PC-3 (cell line): ENCODE measurements around the gene NPSR1. TPM values are rescaled to one million over a fixed set of nuclear protein-coding genes. Genes with fewer than 3 reads are reported as not detected.

Experiments
- ATAC-seq: fragments of 200-7000 bp; cut with Tn5 transposase; 2 replicates; pipeline ENCODE4 v1.9.1; 2020; ENCODE audit warnings: mild to moderate bottlenecking, moderate library complexity
- BruUV-seq: library from RNA; stranded (reverse); fragments of 400-500 nt; replicated peaks from 2 replicates; lab custom pipeline; 2021; lab: Mats Ljungman, UMichigan
- CTCF ChIA-PET: fragments of 300-600 bp; sonication (Branson Sonifier 250); formaldehyde crosslinking; loops from one replicate; lab custom pipeline; 2022; ENCODE audit warnings: antibody characterized with exemption; lab: Charles Lee
- POLR2A ChIA-PET: fragments of 300-600 bp; sonication (Branson Sonifier 250); formaldehyde crosslinking; loops from one replicate; lab custom pipeline; 2022; ENCODE audit warnings: antibody characterized with exemption; ENCODE audit not compliant: unreplicated experiment; lab: Charles Lee
- DNase-seq: peaks from one replicate; pipeline ENCODE4 v3.0.0-alpha.2; 2015
- H2AFZ ChIP-seq: fragments of 300-600 bp; sonication (generic); 2 replicates; pipeline ENCODE4 v1.6.0; 2016; ENCODE audit warnings: antibody characterized with exemption, low read length
- H3F3A ChIP-seq: fragments of 300-600 bp; sonication (generic); one replicate; pipeline ENCODE4 v1.6.0; 2017; ENCODE audit warnings: antibody characterized with exemption, low read length, control low read depth, mild to moderate bottlenecking; ENCODE audit not compliant: unreplicated experiment
- H3K27ac ChIP-seq: fragments of 300-600 bp; sonication (generic); 2 replicates; pipeline ENCODE4 v1.5.1; 2016; ENCODE audit warnings: mild to moderate bottlenecking, low read length
- H3K27me3 ChIP-seq: fragments of 300-600 bp; sonication (generic); 2 replicates; pipeline ENCODE4 v1.6.1; 2016; ENCODE audit warnings: low read length, mixed read lengths
- H3K36me3 ChIP-seq: fragments of 300-600 bp; sonication (generic); 2 replicates; pipeline ENCODE4 v1.6.1; 2016; ENCODE audit warnings: low read depth, mixed run types, low read length, mixed read lengths
- H3K4me1 ChIP-seq: fragments of 300-600 bp; sonication (generic); 2 replicates; pipeline ENCODE4 v1.5.1; 2016; ENCODE audit warnings: low read length; ENCODE audit not compliant: insufficient read depth
- H3K4me2 ChIP-seq: fragments of 300-600 bp; sonication (generic); 2 replicates; pipeline ENCODE4 v1.6.0; 2016; ENCODE audit warnings: low read length
- H3K4me3 ChIP-seq: fragments of 300-600 bp; sonication (generic); 2 replicates; pipeline ENCODE4 v1.5.1; 2016; ENCODE audit warnings: mild to moderate bottlenecking, low read length, mixed read lengths
- H3K79me2 ChIP-seq: fragments of 300-600 bp; sonication (generic); 2 replicates; pipeline ENCODE4 v1.6.1; 2017; ENCODE audit warnings: low read length, mixed read lengths
- H3K9ac ChIP-seq: fragments of 300-600 bp; sonication (generic); 2 replicates; pipeline ENCODE4 v1.6.0; 2016; ENCODE audit warnings: mild to moderate bottlenecking, low read length
- H3K9me2 ChIP-seq: fragments of 300-600 bp; sonication (generic); replicated peaks from 2 replicates; pipeline ENCODE4 v1.6.1; 2016; ENCODE audit warnings: mixed run types, low read length, mixed read lengths
- H3K9me3 ChIP-seq: fragments of 300-600 bp; sonication (generic); 2 replicates; pipeline ENCODE4 v1.6.1; 2016; ENCODE audit warnings: low read length, mixed read lengths
- H4K20me1 ChIP-seq: fragments of 300-600 bp; sonication (generic); 2 replicates; pipeline ENCODE4 v1.6.1; 2016; ENCODE audit warnings: low read length, mixed read lengths
- CTCF ChIP-seq: fragments of 300-600 bp; sonication (generic); conservative IDR thresholded peaks from 2 replicates; pipeline ENCODE4 v1.5.1; 2017; ENCODE audit warnings: antibody characterized with exemption, low read depth, mild to moderate bottlenecking, low read length
- EZH2 ChIP-seq: fragments of 300-600 bp; sonication (generic); IDR thresholded peaks from one replicate; pipeline ENCODE4 v1.6.1; 2017; ENCODE audit warnings: antibody characterized with exemption, mild to moderate bottlenecking, low read length; ENCODE audit not compliant: unreplicated experiment
- EZH2phosphoT487 ChIP-seq: fragments of 300-600 bp; sonication (generic); IDR thresholded peaks from 2 replicates; pipeline ENCODE4 v1.6.1; 2018; ENCODE audit warnings: mild to moderate bottlenecking, antibody characterized with exemption, low read length, borderline replicate concordance
- intact Hi-C: fragments of 100-400 bp; cut with micrococcal nuclease; formaldehyde crosslinking; loops from 2 replicates; pipeline ENCODE4 v1.9.0; 2023
- total RNA-seq: library from RNA; depleted of rRNA; stranded (reverse); fragments of >200 nt; gene quantifications from 2 replicates; pipeline ENCODE4 v1.2.3, GENCODE V29; 2014

NPSR1 gene
- total RNA-seq, 1 experiment from 2014 or later, result not detected

GRCh38 chr7:34751725-34752643, 94.0 kb downstream of the NPSR1 start:
- H3K79me2 ChIP-seq, result no peaks in the 10 kb centered on the region
- H3K4me1 ChIP-seq, result peaks cover 20% of the 10 kb centered on the region
- H3K4me3 ChIP-seq, result no peak overlapping the region
- no peaks in the 10 kb centered on the region for H3K36me3 ChIP-seq
- DNase-seq (no peak), ATAC-seq (no peak)
- H3F3A ChIP-seq, result peaks cover 6% of the 10 kb centered on the region
- H3K27me3 ChIP-seq, result no peaks in the 10 kb centered on the region
- intact Hi-C loops, result no loop called here
- no peak for TF ChIP-seq EZH2
- no peak for TF ChIP-seq CTCF
- no peak for TF ChIP-seq EZH2phosphoT487
- no peaks in the 10 kb centered on the region for H4K20me1 ChIP-seq
- BruUV-seq, result no TSS peak
- POLR2A ChIA-PET, result no interaction called here
- no peak overlapping the region for H3K9ac ChIP-seq
- H2AFZ ChIP-seq, result no peak overlapping the region
- H3K4me2 ChIP-seq, result no peak overlapping the region
- CTCF ChIA-PET, result no interaction called here
- H3K27ac ChIP-seq, result no peak overlapping the region
- H3K9me2 ChIP-seq, result no peaks in the 10 kb centered on the region
- H3K9me3 ChIP-seq, result no peaks in the 10 kb centered on the region

DNA sequence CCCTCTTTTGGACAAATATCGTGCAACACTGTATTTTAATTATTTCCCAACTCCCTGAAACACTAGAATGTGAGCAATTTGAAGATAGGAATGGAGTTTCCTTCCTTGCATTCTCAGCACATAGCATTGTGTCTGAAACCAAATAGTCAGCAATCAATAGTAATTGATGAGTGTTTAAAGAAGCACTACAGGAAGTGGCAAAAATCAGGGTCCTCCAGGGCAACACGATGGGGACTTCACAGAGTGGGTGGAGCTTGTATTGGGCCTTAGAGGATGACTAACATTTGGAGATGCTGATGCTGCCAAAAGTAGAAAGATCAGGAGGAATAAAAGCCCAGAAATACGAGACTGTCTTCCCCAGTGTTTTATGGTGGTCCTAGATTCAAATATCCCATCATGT, 94.9 kb downstream of the NPSR1 start:
- no peaks in the 10 kb centered on the region for H3K9me2 ChIP-seq
- no peak overlapping the region for H3K27ac ChIP-seq
- no peak overlapping the region for H3K9ac ChIP-seq
- intact Hi-C loops, result no loop called here
- H4K20me1 ChIP-seq, result no peaks in the 10 kb centered on the region
- peaks cover 3% of the 10 kb centered on the region for H3F3A ChIP-seq
- no peaks in the 10 kb centered on the region for H3K27me3 ChIP-seq
- ATAC-seq (no peak), DNase-seq (no peak)
- TF ChIP-seq CTCF, result no peak
- H3K4me1 ChIP-seq, result peaks cover 11% of the 10 kb centered on the region
- BruUV-seq, result no TSS peak
- CTCF ChIA-PET, result no interaction called here
- H3K4me3 ChIP-seq, result no peak overlapping the region
- no peaks in the 10 kb centered on the region for H3K79me2 ChIP-seq
- POLR2A ChIA-PET, result no interaction called here
- H3K4me2 ChIP-seq, result no peak overlapping the region
- no peaks in the 10 kb centered on the region for H3K36me3 ChIP-seq
- H3K9me3 ChIP-seq, result no peaks in the 10 kb centered on the region
- H2AFZ ChIP-seq, result no peak overlapping the region

- ATAC-seq (no peak), DNase-seq (no peak)
- ChIA-PET CTCF (no interaction called here), POLR2A (no interaction called here)
- Histone ChIP-seq H3F3A (no peaks in the 10 kb centered on the region), H3K36me3 (no peaks in the 10 kb centered on the region), H3K27ac (no peak overlapping the region), H3K9ac (no peak overlapping the region), H3K79me2 (no peaks in the 10 kb centered on the region), H3K9me3 (no peaks in the 10 kb centered on the region), H3K4me1 (no peaks in the 10 kb centered on the region), H3K9me2 (no peaks in the 10 kb centered on the region), H3K27me3 (no peaks in the 10 kb centered on the region), H3K4me2 (no peak overlapping the region), H4K20me1 (no peaks in the 10 kb centered on the region), H3K4me3 (no peak overlapping the region), H2AFZ (no peak overlapping the region)
- intact Hi-C loops, result no loop called here
- no TSS peak for BruUV-seq
- TF ChIP-seq EZH2 (no peak), EZH2phosphoT487 (no peak), CTCF (no peak)
Observed at GRCh38 chr7:34755008-34755407, 97.0 kb downstream of the NPSR1 start.
